Transverse colon (tissue), 4 donors: Measurements from ENCODE around the gene PPP4C.

Experiments
- POLR2A ChIP-seq: fragments of 450-650 bp; IDR thresholded peaks from one replicate; pipeline ENCODE4 v1.6.1; 2016; ENCODE audit warnings: antibody characterized with exemption, mild to moderate bottlenecking, moderate library complexity
- POLR2AphosphoS5 ChIP-seq, 3 donors: sonication (generic); formaldehyde crosslinking; IDR thresholded peaks; one replicate each; pipeline ENCODE4 v1.6.1; 2016; ENCODE audit warnings: antibody characterized with exemption in 3 of 3
- TF ChIP-seq, protein P1 (sequence below), 5 experiments: fragments of 200-600 bp in 3 of 5; fragments of 450-650 bp in 2 of 5; sonication (generic) in 3 of 5; IDR thresholded peaks; 1 replicate in 2 of 5; 2 replicates in 3 of 5; pipeline ENCODE4 v1.5.1; 2016 to 2017; ENCODE audit warnings: antibody characterized with exemption in 5 of 5, inconsistent platforms in 3 of 5, mild to moderate bottlenecking in 2 of 5, moderate library complexity in 1 of 5

DNA sequence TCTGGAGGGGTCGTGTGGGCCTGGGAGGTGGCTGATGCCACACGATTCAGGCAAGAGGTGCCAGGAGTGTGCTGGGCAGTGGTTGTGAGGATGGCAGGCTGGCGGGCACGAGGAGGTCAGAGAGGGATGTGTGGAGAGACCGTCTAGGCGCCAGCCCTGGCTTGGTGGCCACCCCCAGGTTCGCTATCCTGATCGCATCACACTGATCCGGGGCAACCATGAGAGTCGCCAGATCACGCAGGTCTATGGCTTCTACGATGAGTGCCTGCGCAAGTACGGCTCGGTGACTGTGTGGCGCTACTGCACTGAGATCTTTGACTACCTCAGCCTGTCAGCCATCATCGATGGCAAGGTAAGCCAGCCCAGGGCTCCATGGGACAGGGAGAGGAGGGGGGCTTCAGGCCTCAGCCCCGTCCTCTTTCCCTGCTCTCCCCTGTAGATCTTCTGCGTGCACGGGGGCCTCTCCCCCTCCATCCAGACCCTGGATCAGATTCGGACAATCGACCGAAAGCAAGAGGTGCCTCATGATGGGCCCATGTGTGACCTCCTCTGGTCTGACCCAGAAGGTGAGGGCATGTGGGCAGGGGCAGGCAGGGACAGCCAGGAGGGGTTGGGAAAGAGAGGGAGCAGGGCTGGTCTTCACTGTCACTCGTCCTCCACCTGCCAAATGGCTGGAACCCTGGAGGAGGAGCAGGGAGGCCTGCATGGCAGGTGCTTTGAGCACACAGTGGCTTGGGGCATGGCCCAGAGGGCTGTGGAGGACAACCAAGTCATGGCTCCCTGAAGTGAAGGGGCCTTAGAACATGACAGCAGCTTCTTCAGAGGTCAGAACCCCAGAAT lies 7.6 kb downstream of the PPP4C start:
- TF ChIP-seq, protein P1, sequence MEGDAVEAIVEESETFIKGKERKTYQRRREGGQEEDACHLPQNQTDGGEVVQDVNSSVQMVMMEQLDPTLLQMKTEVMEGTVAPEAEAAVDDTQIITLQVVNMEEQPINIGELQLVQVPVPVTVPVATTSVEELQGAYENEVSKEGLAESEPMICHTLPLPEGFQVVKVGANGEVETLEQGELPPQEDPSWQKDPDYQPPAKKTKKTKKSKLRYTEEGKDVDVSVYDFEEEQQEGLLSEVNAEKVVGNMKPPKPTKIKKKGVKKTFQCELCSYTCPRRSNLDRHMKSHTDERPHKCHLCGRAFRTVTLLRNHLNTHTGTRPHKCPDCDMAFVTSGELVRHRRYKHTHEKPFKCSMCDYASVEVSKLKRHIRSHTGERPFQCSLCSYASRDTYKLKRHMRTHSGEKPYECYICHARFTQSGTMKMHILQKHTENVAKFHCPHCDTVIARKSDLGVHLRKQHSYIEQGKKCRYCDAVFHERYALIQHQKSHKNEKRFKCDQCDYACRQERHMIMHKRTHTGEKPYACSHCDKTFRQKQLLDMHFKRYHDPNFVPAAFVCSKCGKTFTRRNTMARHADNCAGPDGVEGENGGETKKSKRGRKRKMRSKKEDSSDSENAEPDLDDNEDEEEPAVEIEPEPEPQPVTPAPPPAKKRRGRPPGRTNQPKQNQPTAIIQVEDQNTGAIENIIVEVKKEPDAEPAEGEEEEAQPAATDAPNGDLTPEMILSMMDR (IDR thresholded peaks at IDR 0.05): no peak
- no peak for TF ChIP-seq POLR2AphosphoS5 (IDR thresholded peaks at IDR 0.05)
- no peak for TF ChIP-seq POLR2A
